ENCODE data around the gene PLA2G2F. TPM values are rescaled to one million over a fixed set of nuclear protein-coding genes. Genes with fewer than 3 reads are reported as not detected.

PLA2G2F gene
- polyA plus RNA-seq, 2 of the 4 experiments (the other 2 are of a cell fraction), result not detected

DNA sequence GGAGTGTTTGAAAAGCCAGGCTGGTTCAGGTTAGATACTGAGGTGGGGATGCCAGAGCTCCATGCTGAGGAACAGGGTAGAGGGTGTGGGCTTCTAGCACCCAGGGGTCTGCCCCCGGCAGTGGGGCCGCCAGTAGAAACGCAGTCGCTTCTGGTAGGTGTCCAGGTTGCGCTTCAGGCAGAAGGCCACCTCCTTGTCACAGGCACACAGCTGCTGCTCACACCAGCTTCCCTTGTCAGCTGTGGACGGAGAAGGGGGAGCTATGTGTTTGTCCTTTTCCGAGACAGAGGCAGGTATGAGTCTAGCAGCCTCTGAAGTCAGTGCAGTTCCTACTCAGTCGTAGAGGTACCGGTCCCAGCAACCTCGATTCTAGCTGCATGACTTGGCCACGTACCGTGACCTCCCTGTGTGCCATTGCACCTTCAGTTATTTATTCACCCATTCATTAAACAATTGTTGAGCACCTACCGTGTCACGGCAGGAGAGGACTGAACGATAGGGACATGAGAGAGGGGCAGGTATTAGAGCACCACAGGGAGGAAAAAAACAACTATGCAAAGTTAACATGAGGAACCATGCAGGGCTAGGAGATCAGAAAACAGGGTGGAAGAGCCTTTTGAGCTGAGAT, 25.0 kb upstream of the PLA2G2F start:
- DNase-seq (ENCODE audit: low read depth in 1 of 2, low spot score in 1 of 2) (no peak), ATAC-seq (no peak), FAIRE-seq (no peak)
- TF ChIP-seq ZSCAN20 (CRISPR knock-in tag; IDR thresholded peaks at IDR 0.05) (no peak), ESRRA (IDR thresholded peaks at IDR 0.05; ENCODE audit: borderline replicate concordance, low read length) (no peak), BHLHE40 (IDR thresholded peaks at IDR 0.05; ENCODE audit: low read depth, low read length) (no peak)
- ChIA-PET CTCF (interaction anchor here (1.0 to 2.0 kb wide), 6 partner anchors 12 to 48 kb away, joined by 3 to 8 read pairs (median 4); no protein-coding TSS in a partner anchor), POLR2A (no interaction called here)
- no peak overlapping the region for H3K4me2 ChIP-seq
- H3K4me3 ChIP-seq, result no peak overlapping the region
- 52% methylated on average over 11 of the region's 15 CpGs for WGBS (ENCODE audit: missing lambda C conversion rate)
- no peaks in the 10 kb centered on the region for H3K4me1 ChIP-seq
- H3K27ac ChIP-seq, result no peak overlapping the region
- no peaks in the 10 kb centered on the region for H3K9me3 ChIP-seq

DNA sequence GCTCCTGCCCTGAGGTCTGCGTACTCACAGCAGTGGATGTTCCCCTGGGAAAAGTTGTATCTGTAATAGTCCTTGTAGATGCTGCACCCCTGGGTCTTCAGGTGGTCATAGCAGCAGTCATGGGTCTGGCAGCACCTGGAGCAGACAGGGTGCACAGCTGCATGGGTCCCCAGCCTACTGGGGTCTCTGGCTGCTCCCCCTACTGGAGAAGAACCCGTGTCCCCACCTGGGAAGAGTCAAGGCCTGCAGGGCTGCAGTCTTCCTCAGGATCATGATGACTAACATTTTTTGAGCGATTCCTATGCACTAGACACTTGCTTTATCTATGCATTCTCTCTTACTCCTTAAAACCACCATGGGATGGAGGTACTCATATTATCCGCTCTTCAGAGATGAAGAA, 23.6 kb upstream of the PLA2G2F start:
- 70% methylated on average over 3 of the region's 4 CpGs for WGBS (ENCODE audit: missing lambda C conversion rate)
- POLR2A ChIA-PET, result no interaction called here
- Histone ChIP-seq H3K9me3 (no peaks in the 10 kb centered on the region), H3K27ac (no peak overlapping the region), H3K4me2 (no peak overlapping the region), H3K4me3 (no peak overlapping the region), H3K4me1 (no peaks in the 10 kb centered on the region)
- no peak for FAIRE-seq
- no peak for ATAC-seq
- DNase-seq (ENCODE audit: low read depth in 1 of 2, low spot score in 1 of 2), result no peak
- CTCF ChIA-PET, result interaction anchor here (1.0 to 1.8 kb wide), 3 partner anchors 12 to 15 kb away, joined by 3 to 6 read pairs (median 4); no protein-coding TSS in a partner anchor
- TF ChIP-seq RAD21 (conservative IDR thresholded peaks at IDR 0.05 in 1 of 2, IDR thresholded peaks at IDR 0.05 in 1 of 2) (no peak), CHD4 (IDR thresholded peaks at IDR 0.05; ENCODE audit: borderline replicate concordance) (no peak), MYC (IDR thresholded peaks at IDR 0.05; ENCODE audit: borderline replicate concordance, low read length) (no peak), POLR2A (IDR thresholded peaks at IDR 0.05; ENCODE audit: low read length) (no peak), KDM5A (IDR thresholded peaks at IDR 0.05) (no peak), TFCP2L1 (CRISPR knock-in tag; IDR thresholded peaks at IDR 0.05) (no peak), HOXA7 (CRISPR knock-in tag; IDR thresholded peaks at IDR 0.05) (no peak), EP300 (IDR thresholded peaks at IDR 0.05) (no peak), FOSB (CRISPR knock-in tag; IDR thresholded peaks at IDR 0.05) (no peak), GATA3 (IDR thresholded peaks at IDR 0.05; ENCODE audit: borderline replicate concordance) (no peak), ZC3H11A (IDR thresholded peaks at IDR 0.05) (no peak)
- TF ChIP-seq, protein P1, sequence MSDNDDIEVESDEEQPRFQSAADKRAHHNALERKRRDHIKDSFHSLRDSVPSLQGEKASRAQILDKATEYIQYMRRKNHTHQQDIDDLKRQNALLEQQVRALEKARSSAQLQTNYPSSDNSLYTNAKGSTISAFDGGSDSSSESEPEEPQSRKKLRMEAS (IDR thresholded peaks at IDR 0.05), result no peak
- TF ChIP-seq, protein P2, sequence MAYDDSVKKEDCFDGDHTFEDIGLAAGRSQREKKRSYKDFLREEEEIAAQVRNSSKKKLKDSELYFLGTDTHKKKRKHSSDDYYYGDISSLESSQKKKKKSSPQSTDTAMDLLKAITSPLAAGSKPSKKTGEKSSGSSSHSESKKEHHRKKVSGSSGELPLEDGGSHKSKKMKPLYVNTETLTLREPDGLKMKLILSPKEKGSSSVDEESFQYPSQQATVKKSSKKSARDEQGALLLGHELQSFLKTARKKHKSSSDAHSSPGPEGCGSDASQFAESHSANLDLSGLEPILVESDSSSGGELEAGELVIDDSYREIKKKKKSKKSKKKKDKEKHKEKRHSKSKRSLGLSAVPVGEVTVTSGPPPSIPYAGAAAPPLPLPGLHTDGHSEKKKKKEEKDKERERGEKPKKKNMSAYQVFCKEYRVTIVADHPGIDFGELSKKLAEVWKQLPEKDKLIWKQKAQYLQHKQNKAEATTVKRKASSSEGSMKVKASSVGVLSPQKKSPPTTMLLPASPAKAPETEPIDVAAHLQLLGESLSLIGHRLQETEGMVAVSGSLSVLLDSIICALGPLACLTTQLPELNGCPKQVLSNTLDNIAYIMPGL (CRISPR knock-in tag; IDR thresholded peaks at IDR 0.05; ENCODE audit: borderline replicate concordance), result no peak
- TF ChIP-seq, protein P3, sequence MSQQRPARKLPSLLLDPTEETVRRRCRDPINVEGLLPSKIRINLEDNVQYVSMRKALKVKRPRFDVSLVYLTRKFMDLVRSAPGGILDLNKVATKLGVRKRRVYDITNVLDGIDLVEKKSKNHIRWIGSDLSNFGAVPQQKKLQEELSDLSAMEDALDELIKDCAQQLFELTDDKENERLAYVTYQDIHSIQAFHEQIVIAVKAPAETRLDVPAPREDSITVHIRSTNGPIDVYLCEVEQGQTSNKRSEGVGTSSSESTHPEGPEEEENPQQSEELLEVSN (IDR thresholded peaks at IDR 0.05; ENCODE audit: borderline replicate concordance, low read depth), result no peak
- TF ChIP-seq, protein P4, sequence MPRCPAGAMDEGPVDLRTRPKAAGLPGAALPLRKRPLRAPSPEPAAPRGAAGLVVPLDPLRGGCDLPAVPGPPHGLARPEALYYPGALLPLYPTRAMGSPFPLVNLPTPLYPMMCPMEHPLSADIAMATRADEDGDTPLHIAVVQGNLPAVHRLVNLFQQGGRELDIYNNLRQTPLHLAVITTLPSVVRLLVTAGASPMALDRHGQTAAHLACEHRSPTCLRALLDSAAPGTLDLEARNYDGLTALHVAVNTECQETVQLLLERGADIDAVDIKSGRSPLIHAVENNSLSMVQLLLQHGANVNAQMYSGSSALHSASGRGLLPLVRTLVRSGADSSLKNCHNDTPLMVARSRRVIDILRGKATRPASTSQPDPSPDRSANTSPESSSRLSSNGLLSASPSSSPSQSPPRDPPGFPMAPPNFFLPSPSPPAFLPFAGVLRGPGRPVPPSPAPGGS (IDR thresholded peaks at IDR 0.05), result no peak

DNA sequence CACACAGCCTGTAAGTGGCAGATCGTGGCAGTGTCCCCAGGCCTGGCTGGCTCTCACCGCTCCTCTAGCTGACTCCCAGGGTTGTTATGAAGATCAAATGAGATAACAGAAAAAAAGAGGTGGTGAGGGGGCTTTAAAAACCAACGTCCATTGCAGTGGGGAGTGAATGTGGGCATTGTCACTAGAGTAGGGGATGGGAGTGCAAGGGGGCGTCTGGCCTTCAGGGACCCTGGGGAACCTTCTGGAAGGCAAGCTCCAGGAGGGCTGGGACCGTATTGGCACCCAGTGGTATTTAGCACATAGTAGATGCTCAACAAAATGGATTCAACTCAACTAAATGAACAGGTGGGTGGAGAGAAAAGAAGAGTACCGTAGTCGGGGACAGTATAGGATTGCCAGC, 23.2 kb upstream of the PLA2G2F start:
- no peak for DNase-seq (ENCODE audit: low read depth in 1 of 2, low spot score in 1 of 2)
- ChIA-PET POLR2A (no interaction called here), CTCF (interaction anchor here (1.0 kb wide), 1 partner anchor 12 kb away, joined by 3 read pairs; no protein-coding TSS in a partner anchor)
- Histone ChIP-seq H3K4me3 (no peak overlapping the region), H3K4me1 (no peaks in the 10 kb centered on the region), H3K4me2 (no peak overlapping the region), H3K9me3 (no peaks in the 10 kb centered on the region), H3K27ac (no peak overlapping the region)
- no peak for ATAC-seq
- WGBS (ENCODE audit: missing lambda C conversion rate), result 49% methylated on average over 6 of the region's 7 CpGs
- FAIRE-seq, result no peak
- TF ChIP-seq, protein P5, sequence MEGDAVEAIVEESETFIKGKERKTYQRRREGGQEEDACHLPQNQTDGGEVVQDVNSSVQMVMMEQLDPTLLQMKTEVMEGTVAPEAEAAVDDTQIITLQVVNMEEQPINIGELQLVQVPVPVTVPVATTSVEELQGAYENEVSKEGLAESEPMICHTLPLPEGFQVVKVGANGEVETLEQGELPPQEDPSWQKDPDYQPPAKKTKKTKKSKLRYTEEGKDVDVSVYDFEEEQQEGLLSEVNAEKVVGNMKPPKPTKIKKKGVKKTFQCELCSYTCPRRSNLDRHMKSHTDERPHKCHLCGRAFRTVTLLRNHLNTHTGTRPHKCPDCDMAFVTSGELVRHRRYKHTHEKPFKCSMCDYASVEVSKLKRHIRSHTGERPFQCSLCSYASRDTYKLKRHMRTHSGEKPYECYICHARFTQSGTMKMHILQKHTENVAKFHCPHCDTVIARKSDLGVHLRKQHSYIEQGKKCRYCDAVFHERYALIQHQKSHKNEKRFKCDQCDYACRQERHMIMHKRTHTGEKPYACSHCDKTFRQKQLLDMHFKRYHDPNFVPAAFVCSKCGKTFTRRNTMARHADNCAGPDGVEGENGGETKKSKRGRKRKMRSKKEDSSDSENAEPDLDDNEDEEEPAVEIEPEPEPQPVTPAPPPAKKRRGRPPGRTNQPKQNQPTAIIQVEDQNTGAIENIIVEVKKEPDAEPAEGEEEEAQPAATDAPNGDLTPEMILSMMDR (IDR thresholded peaks at IDR 0.05), result no peak
- TF ChIP-seq, protein P1 (IDR thresholded peaks at IDR 0.05), result no peak
- TF ChIP-seq, protein P6, sequence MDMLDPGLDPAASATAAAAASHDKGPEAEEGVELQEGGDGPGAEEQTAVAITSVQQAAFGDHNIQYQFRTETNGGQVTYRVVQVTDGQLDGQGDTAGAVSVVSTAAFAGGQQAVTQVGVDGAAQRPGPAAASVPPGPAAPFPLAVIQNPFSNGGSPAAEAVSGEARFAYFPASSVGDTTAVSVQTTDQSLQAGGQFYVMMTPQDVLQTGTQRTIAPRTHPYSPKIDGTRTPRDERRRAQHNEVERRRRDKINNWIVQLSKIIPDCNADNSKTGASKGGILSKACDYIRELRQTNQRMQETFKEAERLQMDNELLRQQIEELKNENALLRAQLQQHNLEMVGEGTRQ (IDR thresholded peaks at IDR 0.05), result no peak
- TF ChIP-seq, protein P2 (CRISPR knock-in tag; IDR thresholded peaks at IDR 0.05; ENCODE audit: borderline replicate concordance), result no peak
- TF ChIP-seq, protein P7, sequence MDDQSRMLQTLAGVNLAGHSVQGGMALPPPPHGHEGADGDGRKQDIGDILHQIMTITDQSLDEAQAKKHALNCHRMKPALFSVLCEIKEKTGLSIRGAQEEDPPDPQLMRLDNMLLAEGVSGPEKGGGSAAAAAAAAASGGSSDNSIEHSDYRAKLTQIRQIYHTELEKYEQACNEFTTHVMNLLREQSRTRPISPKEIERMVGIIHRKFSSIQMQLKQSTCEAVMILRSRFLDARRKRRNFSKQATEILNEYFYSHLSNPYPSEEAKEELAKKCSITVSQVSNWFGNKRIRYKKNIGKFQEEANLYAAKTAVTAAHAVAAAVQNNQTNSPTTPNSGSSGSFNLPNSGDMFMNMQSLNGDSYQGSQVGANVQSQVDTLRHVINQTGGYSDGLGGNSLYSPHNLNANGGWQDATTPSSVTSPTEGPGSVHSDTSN (IDR thresholded peaks at IDR 0.05), result no peak
- no peak for TF ChIP-seq TP53 (CRISPR knock-in tag; IDR thresholded peaks at IDR 0.05)
